NCI-H146 (cell line): ENCODE results near the gene TBC1D8.
A peak's percentile ranks its signal among the peaks of the same experiment; 100 is the strongest.

Experiments used
- DNase-seq: peaks from one replicate; lab custom pipeline; 2025; lab: John Stamatoyannopoulos, UW

Gene TBC1D8

DNA sequence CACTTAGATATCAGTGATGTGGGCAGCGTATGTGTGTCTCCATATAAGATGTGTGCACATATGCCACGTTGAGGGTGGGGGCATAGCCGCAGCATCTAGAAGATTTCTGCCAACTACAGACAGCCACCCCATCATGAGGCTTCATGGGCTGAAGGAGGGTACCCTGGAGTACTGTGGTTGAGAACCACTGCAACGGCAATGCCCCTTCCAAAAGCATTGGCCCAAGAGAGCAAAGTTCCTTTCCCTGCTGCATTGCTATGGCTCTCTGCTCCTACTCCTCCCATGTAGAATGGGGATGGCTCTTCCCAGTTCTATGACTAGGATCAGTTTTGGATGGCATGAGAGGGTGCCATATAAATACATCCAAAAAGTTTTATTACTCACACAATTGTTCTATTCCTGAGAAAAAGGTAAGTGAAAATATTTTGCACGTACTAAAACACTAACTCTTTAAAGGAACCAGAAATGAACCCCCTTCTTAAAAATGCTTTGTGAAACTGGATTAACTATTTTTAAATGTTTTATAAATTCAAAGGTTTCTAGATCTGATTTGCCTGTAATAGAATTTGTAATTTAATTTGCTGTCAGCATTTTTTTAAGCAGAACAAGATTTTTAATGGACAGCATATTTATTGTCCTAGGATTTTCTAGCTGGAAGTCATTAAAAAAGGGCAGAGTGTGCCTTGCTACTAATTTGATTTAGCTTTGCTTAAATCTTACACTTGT lies 153.5 kb downstream of the TBC1D8 start:
- DNase-seq: no peak

DNA sequence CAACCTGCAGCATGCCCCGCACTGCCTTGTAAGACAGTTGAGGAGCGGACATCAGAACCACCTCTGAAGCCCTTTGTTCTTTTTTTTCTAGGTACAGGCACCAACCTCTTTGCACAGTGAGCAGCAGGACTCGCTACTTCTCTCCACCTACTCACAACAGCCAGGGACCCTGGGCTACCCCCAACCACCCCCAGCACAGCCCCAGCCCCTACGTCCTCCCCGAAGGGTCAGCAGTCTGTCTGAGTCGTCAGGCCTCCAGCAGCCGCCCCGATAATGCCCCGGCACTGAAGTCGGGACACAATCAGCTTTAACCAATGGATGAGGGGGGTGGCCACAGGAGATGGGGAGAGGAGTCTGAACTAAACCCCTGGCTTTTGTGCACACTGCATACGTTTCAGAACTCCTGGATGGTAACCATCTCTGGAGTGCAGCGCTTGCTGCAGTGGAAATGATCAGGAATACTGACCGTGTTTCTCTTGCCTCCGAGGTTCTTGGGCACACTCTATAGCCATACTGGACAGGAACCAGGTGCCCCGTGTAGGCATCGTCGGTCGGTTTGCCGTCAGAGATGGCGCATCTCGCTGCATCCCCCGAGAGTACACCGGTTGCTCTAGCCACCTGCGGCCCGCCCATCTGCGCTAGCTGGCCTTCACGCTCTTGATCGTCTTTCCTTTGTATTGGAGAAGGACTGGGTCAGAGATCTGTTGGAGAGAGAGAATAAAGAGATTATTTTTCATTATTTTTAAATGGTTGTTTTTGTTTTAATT lies 155.7 kb downstream of the TBC1D8 start:
- DNase-seq: no peak

DNA sequence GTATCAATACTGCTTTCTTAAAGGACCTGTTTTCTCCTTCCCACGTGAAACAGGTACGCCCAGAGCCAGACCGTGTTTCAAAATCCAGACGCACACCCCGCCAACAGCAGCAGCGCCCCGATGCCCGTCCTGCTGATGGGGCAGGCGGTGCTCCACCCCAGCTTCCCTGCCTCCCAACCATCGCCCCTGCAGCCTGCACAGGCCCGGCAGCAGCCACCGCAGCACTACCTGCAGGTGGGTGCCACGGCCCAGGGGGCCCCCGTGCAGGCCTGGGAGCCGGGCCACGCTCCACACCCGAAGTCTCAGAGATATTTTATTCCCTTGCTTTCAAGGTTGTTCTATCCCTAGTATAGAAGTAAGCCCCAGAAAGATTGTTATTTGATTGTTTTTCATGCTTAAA lies 157.9 kb downstream of the TBC1D8 start:
- DNase-seq: no peak

DNA sequence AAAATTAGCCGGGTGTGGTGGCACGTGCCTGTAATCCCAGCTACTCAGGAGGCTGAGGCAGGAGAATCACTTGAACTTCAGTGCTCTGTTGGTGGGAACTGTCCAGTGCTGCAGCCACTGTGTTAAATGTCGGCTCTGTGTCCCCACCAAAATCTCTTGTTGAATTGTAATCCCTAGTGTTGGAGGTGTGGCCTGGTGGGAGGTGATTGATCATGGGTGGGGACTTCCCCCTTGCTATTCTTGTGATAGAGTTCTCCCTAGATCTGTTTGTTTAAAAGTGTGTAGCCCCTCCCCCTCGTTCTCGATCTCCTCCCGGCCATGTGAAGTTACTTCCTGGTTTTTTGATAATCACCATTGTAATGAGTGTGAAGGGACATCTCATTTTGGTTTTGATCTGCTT lies 158.9 kb downstream of the TBC1D8 start:
- no peak for DNase-seq

DNA sequence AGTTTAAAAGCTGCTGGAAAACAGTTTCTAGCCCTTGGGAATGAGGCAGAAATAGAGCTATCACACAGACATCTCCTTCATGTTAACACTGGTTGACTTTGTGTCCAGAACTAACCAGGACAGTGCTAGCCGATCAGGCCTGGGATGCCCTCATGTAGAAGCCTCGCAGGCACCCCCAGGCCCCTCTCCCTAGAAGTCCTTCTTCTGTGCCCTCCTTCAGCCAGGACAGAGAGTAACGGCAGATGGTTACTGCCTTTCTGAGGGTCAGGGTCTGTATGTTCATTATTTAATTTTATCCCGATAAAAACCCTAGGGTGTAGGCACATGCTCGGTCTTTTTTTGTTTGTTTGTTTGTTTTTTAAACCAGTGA lies 159.8 kb downstream of the TBC1D8 start:
- no peak for DNase-seq

DNA sequence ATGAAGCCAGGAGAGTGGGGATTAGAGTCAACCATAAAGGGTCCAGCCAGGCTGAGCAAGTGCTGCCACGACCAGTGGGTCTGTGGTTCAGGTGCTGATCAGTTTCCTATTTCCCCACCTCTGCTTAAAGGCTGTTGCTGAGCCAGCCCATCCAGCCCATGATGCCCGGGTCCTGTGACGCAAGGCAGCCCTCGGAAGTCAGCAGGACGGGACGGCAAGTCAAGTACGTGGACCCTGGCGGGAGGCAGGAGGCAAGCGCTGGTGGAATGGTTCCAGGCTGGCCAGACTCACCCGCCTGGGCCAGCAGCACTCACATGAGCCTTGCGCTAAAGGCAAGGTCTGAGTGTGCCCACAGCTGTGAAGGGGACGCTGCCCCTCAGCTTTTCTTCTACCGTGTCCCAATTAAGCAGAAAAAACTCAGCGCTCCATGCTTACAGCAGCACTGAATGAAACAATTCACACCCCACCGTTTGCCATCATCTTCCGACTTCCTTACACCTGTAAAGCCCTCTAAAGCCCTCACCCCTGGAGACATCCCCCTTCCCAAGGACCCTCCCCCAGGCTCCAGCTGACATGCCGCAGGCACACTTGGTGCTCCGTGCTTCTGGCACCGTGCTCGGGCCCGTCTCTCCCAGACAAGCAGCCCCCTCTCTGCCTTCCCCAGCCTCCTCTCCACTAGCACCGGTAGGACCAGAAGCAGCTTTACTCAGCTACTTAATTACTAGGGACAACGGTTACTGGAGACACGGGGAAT lies 160.4 kb downstream of the TBC1D8 start:
- no peak for DNase-seq

DNA sequence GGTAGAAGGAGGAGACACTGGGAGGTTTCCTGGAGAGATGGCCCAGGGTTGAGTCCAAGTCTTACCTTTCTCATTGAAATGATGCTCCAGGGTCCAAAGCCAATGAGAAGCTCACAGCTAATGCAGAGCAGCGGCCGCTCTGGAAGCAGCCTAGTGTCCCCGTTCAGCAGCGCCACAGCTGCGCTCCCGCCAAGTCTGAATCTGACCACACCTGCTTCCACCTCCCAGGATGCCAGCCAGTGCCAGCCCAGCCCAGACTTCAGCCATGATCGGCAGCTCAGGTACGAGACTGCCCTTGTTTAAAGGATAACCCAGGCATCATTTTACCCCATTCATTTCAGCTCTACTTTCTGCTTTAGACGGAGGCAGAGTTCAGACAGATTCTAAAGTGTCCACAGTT lies 161.0 kb downstream of the TBC1D8 start:
- no peak for DNase-seq

DNA sequence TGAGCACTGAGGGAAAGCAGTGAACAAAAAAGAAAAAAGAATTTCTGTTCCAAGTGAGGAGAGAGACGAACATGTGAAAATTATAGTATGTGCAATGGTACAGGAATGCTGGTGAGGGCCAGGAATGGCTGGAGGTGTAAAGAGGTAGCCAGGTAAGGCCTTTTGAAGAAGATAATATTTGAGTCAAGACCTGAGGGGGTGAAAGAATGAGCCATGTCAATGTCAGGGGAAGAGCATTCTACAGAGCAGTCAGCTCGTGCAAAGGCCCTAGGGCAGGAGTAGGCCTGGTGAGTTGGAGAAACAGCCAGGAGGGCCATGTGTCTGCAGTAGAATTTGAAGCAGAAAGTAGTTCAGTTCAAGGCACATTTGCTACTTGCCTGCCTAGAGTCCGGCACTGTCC lies 161.5 kb downstream of the TBC1D8 start:
- no peak for DNase-seq

DNA sequence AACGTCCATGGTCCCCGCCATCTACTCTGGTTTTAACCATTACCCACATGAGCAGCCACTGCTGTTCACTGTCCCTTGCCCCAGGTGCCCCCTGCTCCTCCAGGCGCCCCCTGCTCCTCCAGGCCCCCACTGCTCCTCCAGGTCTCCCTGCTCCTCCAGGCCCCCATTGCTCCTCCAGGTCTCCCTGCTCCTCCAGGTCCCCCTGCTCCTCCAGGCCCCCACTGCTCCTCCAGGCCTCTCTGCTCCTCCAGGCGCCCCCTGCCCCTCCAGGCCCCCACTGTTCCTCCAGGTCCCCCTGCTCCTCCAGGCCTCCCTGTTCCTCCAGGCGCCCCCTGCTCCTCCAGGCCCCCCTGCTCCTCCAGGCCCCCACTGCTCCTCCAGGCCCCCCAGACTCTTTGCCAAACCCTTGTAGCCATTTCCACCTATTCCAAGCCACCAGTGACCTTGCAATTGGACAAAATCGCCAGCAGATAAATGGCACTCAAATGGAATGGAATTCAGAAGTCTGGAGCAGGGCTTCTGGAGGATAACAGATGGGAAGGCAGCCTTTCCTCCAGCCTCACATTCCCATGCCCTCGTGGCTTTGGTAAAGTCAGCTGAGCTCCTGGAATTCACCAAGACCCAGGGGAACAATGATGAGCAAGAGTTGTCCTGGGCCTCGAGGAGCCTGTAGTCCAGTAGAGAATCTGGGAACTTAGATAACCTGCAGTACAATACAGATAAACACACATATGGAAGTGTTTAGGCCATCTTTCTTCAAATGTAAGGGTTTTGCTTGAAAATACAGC lies 162.4 kb downstream of the TBC1D8 start:
- DNase-seq: no peak

DNA sequence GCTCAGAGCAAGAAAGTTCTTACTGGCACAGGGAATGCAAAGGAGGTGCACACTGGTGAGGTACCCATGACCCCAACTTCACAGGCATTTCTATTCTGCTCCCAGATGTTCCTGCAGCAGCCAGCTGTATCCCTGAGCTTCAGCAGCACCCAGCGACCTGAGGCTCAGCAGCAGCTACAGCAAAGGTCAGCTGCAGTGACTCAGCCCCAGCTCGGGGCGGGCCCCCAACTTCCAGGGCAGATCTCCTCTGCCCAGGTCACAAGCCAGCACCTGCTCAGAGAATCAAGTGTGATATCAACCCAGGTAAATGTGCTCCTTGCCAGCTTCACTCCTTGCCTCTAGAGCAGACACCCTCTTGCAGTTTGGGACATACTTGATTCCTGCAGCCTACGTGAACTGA lies 163.2 kb downstream of the TBC1D8 start:
- no peak for DNase-seq

DNA sequence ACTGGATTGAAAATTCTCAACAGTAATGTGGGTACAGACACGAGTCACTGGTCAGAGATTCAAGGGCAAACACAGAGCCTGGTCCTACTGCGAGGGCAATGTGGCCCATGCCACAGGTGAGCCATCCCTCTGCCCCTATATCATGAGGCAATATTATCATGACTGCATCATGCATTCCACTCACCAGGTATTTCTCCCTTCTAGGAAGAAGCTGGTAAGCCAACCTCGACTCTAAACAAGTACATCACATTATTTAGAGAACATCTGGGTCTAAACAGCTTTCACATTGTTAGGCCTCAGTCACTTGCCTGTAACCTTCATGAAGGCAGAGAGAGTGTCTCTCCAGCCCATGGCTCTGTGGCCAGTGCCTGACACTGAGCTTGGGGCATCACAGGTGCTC lies 163.6 kb downstream of the TBC1D8 start:
- no peak for DNase-seq

DNA sequence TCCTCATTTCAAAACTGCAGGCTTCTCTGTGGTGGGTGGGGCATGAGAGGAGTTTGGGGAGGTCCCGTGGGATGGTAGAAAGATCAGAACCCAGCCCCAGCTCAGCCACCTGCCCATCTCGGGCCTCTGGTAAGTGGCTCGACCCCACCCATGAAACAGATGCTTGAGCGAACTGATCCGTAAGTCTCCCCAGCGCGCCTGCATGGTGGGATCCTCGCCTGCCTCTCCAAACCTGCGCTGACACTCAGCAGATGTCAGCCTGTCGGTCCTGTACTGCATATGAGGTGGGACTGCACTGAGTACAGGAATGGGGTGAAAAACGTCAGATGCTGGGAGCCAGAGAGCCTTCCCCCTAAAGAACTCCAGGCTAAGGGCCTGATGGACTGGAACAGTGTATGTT lies 165.0 kb downstream of the TBC1D8 start:
- DNase-seq: no peak

DNA sequence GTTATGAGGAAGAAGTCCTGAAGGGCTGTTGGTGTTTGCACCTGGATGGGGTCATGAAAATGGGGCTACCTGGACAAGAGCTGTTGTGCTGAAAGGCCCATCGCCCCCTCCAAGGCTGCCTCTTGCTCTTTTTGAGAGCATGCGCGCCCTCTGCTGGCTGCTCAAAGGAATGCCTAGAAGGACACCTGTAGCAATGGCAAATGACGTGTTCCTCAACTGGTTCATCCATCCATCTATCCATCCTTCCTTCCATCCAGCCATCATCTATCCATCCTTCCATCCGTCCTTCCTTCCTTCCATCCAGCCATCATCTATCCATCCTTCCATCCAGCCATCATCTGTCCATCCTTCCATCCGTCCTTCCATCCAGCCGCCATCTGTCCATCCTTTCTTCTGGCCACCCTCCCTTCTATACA lies 166.3 kb downstream of the TBC1D8 start:
- peak; percentile 69 for DNase-seq

DNA sequence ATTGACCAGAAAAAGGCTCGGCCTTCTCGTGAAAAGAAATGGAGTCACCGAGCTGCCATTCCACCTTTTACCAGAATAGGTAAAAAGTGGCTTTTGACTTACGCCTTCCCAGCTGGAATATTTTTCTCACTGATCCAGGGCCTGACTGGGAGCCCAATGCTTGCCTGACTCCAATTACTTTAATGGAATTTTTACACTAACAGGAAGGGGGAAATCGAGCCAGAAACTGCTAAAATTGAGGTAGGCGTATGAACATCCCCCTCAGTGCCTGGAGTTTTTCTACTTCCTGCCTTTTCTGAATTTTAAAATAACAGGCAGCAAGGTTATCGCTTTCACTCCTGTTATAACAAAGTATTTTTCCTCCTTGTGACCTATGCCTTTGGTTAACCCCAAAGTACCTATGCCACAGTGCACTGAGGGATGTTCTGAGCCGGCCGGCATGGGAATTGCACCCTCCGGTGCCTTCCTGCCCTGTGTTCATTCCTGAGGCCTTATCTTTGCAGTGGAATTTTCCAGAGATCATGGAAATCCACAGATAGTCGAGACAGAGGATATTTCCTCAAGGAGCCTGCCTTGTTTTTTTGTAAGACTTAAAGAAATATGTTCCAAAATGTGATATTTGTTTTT lies 167.4 kb downstream of the TBC1D8 start:
- DNase-seq: no peak

DNA sequence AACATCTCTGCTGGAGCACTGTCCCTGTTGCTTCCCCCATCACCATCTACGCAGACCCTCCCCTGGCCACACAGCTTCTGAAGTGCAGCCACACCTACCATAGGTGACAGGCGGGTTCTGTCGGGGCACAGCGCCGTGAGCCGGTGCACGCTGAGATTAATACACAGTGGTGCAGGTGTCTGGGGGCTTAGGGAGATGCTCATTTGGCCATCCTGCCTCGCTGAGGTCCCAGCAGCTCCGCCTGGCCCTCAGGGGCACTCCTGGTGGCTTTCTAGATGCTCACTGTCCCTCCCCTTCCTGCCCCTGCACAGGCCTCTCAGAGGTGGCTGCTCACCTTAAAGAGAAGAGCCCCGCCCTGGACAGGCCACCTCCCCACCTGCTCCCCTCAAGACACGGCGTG lies 168.0 kb downstream of the TBC1D8 start:
- DNase-seq: no peak

DNA sequence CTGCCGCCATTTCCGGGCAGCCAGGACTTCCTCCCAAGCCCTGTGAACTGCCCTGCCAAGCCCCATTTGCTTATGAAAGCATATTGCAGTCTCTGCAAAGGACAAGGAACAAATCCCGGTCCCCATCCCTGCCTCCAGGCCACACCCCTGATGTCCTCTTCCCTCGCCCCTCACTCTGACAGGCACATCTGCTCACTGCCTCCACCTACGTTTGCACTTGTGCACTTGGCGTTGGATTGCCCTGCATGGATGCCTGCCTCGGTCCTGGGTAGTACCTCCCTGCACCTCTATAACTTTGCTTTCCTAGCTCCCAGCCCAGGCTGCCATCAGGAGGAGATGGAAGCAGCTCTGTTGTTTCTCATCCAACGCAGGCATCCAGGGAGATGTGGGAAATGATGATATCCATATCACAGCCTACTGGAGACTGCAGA lies 168.7 kb downstream of the TBC1D8 start:
- no peak for DNase-seq

DNA sequence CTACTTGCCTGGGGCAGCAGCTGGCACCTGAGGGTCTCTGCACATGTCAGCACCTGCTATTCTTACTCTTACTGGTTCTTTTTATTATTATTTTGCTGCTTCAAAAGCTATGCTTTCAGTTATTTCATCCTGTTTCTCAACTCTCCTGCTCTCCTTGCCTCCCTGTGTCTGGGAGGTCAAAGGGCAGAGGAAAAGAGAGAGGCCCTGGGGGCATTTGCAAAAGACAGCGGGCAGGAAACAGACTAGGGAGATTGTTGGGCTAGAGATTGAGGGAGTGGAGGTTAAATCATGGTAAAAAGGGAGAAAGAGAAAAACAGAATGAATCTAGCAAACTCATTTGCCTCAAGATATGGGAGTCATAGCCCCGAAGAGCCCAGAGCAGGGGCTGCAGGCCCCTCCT lies 170.2 kb downstream of the TBC1D8 start:
- no peak for DNase-seq

DNA sequence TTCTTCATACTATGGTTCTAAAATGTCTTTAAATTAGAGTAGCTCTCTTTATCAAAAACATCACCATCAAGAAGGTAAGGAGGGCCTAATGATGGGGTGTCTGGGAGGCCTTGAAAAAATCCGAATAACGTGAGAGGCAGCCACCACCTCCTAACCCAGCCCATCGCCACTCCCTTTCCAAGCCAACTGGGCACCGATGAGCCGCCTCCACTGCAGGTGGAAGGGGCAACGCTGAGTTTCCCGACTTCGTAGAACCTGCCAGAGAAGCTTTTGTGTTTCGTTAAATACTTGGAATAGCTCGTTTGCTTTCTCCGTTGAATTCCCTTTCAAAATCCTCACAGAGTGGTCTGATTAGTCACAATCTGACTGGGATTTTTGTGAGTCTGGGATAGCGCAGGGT lies 171.1 kb downstream of the TBC1D8 start:
- no peak for DNase-seq

DNA sequence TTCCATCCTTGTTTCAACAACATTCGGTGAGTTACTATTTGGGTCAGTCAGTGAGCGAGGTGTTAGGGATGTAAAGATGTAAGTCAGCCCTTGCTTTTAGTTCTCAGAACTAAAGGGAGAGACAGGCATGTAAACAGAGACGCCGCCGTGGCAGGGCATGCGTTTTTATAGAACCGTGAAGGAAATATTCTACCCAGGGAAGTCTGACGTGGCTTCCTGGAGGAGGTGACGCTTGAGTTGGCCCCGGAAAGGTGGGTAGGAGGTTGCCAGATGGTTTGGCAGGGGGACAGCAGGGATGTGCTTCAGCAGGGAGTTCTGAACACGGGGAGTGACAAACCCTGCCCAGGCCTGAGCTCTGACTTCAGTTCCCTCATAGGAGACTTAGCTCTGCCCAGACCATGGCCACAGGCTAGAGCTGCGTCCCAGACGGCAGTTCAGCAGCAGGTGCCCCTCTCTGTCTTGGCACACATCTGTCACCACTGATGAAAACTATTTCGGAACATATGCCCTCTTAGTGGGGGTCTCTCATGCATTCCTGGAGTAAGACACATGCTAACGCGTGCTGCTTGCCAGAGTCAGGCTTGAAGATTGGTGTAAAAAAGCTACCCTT lies 172.5 kb downstream of the TBC1D8 start:
- DNase-seq: no peak

DNA sequence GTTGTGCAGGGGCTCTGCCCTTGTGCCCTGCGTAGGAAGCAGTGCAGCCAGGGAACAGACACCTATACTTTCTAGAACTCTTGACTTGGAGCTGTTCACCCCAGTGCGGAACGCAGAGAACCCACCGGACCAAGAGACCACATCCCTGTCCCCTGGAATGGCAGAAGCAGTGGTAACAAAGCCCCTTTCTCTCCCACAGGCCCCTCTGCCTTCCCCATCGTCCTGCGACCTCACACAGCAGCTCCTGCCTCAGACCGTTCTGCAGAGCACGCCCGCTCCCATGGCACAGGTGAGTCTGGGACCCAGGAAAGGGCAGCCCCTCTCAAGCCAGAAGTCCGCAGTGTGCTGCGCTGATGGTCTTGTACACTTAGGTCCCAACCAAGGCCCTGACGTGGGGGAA lies 173.7 kb downstream of the TBC1D8 start:
- no peak for DNase-seq

DNA sequence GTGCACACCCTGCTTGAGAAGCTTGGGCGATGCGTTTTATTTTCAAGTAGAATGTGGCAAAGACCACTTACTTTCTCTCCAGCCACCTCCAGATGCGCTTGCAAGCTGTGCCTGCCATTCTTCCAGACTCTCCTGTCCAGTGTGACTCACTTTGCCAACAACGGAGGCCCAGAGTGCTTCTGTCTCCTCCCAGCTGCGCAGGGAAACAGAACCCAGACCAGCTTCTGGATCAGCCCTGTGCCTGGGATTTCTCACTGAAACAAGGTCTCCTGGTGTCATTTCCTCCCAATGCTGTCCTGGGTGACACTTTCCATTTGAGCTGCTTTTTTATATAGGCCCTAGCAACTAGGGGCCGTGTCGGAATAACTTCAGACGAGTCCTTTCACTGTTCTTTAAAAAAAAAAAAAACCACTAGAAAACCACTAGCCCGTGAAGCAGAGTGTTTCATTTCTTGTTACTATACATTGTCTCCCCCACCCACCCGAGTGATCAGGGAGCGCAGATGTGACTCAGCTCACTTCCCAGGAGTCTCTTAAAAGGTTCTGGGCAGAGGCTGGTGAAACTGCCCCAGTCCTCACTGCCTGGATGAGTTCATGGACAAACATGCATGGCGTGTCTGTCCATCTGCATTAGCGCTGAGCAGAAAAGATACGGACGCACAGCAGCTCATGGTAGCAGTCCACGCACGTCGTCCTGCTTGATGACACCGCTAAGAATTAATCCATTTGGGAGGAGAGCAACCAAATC lies 174.4 kb downstream of the TBC1D8 start:
- DNase-seq: no peak
